G401.6 (cell line): ENCODE measurements around the gene C16orf74.

ENCODE experiments used
- FAIRE-seq: peaks from 2 replicates; lab custom pipeline; 2012; peaks lifted over from hg19 to GRCh38; lab: Jason Lieb, UNC

The C16orf74 gene

DNA sequence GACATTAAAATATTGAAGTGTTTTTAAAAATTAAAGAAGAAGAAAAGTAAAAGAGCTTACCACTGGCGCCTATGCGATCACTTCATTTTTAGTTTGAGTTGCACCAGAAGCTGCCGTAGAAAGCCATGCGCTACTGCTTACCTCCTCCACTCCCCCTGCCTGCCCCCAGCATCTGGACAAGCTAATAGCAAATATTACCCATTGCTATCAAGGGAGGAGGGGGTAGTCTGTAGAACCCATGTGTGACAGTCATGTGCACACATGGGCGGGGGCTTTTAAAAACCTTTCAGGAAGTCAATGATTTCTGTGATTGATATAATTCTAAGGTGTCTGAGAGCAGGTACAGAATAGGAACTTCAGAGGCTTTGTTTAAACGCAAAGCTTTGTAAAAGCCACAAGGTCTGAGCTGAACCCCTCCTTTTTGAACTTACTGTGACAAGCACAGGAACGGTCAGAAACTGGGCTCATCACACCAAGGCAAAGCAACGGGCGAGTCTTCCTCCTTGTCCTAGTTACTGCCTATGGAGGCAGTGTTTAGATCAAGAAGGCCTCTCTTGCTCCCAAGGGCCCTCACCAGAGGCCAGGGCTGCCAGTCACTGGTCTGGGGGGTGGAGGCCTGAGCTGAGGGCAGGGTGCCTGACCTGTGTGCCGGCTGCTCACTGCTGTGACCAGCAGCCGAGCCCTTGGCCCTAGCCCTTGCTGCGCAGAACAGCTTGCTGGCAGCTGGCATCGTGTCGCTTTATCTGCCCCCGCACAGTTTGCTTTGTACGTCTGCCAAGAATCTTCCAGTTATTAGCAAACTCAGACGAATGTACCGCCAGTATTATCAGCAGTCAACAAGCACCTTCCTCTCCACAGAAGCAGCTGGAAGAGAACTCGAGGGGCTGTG lies 77.1 kb downstream of the C16orf74 start:
- FAIRE-seq: no peak

- FAIRE-seq: no peak
Measured at GRCh38 chr16:85670840-85671239, 80.1 kb downstream of the C16orf74 start.

GRCh38 chr16:85668676-85669424 lies 82.0 kb downstream of the C16orf74 start:
- FAIRE-seq: no peak

- FAIRE-seq: no peak
Measured at GRCh38 chr16:85667841-85668413, 83.0 kb downstream of the C16orf74 start.

GRCh38 chr16:85667261-85667660 lies 83.6 kb downstream of the C16orf74 start:
- FAIRE-seq: no peak

- FAIRE-seq: no peak
Measured at GRCh38 chr16:85665929-85666328, 85.0 kb downstream of the C16orf74 start.

DNA sequence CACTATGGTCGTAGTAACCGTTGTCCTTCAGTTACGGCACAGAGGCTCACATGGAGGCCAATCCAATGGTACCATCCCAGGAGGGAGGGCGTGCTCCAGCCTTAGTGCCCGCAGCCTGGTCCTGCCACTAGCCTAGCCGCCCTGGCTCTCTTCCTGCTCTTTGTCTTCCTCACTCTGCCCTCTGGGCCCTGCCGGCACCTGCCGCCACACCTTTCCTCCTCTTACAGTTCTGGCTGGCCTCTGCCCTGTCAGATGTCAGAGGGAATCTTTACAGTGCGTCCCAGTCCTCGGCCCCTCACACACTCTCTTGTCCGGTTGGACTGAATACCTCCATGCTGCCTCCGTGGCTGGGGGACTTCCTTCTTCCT lies 85.5 kb downstream of the C16orf74 start:
- FAIRE-seq: no peak

- no peak for FAIRE-seq
Measured at GRCh38 chr16:85664580-85665372, 86.1 kb downstream of the C16orf74 start.

GRCh38 chr16:85663891-85664321 lies 87.0 kb downstream of the C16orf74 start:
- FAIRE-seq: no peak

DNA sequence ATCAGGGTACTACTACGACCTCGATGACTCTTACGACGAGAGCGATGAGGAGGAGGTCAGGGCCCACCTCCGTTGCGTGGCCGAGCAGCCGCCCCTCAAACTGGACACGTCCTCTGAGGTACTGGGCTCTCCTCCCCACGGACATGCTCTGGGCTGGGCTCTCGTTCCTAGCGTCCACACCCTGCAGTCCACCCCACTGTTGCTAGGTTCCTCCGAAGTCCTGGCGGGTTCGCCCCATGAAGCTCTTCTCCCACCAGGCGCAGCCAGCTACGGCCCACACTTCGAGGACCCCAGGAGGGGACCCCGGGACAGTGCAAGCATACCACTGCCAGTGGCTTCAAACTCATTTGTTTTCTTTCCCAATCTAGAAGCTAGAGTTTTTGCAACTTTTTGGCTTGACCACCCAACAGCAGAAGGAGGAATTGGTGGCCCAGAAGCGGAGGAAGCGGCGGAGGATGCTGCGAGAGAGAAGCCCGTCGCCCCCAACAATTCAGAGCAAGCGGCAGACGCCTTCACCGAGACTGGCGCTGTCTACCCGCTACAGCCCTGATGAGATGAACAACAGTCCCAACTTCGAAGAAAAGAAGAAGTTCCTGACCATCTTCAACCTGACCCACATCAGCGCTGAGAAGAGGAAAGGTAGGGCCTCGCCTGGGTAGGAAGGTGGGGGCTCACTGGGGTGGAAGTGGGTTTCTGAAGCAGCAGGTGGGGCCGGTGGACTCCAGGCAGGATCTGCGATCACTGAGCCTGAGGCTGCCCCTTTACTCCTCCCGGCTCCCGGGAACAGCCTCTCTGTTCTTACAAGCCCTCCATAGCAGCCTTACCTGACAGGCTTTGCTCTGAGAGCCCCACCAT lies 87.7 kb downstream of the C16orf74 start:
- FAIRE-seq: no peak

DNA sequence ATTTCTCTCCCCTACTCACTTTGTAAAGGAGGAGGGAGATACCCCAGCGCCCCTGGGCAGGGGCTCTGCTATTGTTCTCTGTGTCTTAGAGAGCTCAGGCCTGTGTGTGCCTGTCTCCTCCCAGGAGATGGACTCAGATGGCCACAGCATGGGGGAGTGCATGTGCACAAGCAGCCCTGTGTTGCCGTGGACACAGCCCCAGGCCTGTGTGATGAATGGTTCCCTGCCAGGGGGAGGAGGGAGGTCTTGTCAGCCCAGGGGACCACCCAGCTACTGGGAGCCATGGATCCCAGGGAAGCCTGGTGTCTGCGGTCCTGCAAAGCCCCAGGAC lies 88.4 kb downstream of the C16orf74 start:
- FAIRE-seq: no peak

GRCh38 chr16:85661740-85662481 lies 89.0 kb downstream of the C16orf74 start:
- FAIRE-seq: no peak

GRCh38 chr16:85660843-85661739 lies 89.8 kb downstream of the C16orf74 start:
- no peak for FAIRE-seq

DNA sequence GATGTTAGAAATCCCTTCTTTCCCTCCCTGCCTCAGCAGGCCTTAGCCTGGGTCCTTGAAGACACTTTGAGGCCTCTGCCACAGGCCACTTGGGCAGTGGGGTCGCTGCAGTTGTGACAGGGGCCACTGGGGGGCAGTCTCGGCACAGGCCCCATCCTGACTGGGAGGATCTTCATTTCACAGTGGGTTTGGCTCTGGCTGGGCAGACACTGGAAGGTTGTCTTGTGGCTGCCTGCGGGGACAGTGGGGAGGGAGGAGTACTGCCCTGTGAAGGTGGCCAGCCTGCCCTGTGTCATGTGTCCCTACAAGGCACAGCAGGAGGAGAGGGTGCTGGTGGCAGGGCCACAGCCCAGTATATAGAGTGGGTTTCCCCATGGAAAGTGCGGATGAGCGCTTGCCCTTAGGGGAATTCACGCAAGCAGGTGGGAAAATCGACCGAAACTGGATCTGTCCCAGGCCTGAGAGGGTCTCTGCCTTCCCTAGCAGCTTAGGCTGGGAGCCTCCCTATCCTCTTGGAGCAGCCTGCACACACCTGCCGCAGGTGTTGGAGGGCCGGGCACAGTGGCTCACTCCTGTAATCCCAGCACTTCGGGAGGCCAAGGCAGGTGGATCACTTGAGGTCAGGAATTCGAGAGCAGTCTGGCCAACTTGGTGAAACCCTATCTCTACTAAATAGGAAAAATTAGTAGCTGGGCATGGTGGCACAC lies 90.9 kb downstream of the C16orf74 start:
- FAIRE-seq: no peak

GRCh38 chr16:85659336-85659735 lies 91.6 kb downstream of the C16orf74 start:
- FAIRE-seq: no peak

DNA sequence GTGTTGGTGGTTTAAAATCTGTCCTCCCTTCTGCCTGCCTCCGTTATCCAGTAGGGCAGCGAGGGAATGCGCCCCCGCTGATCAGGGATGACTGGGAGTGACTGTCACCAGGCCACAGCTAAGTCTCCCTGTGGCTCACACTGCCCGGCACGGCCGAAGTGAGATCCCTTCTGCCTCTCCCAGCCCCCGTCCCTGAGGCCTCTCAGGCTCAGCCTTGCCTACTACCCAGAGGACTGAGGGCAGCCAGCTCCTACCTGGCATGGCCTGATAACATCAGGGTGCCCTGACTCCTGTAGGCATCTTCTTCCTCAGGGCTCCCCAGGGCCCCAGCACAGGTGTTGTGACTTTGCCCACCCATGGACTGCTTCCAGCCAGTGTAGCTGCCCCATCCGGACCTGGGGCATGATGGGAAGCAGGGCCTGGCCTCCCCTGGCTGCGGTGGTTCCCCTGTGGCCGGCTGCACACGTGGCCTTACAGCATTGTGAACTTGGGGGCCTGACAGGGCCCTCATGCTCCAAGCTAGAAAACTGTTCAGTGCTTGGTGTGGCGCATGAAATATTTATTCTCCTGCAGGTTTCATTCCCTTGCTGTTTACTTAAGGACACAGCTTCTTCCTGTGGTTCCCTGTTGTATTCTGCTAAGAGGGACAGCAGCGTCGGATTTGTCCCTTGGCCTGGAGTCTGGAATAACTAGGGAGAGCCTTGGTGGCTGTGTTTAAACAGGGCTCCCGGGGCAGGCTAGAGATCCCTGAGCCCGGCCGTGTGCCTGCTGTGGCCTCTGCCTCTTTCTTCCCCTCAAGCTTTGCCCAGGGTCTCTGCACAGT lies 92.2 kb downstream of the C16orf74 start:
- FAIRE-seq: no peak

DNA sequence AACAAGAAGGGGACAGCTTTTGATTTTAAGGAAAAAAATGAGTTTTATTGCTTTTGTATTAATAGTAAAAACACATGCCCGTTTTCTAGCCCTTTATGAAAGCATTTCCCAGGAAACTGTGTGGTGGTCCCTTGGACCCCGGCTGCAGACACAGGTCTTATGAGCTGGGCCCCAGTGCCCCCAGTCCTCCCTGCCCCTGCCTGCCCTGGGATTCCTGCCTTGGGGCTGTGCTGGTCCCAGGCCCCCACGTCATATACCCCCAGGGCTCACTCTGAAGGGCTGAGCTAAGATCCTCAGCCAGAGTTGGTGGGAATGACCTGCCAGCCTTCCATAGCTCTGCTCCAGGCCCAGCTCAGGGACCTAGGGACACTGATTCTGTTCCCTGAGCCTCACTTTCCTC lies 92.9 kb downstream of the C16orf74 start:
- FAIRE-seq: no peak
